MM.1S (cell line): ENCODE results near the gene BMERB1.

Experiments
- DNase-seq: peaks from one replicate; pipeline ENCODE4 v3.0.0-alpha.2; 2015
- H2AFZ ChIP-seq: fragments of 300-600 bp; sonication (generic); 2 replicates; pipeline ENCODE4 v1.6.0; 2016; ENCODE audit warnings: antibody characterized with exemption, low read length
- H3F3A ChIP-seq: fragments of 300-600 bp; sonication (generic); 2 replicates; pipeline ENCODE4 v1.6.1; 2016; ENCODE audit warnings: mild to moderate bottlenecking, antibody characterized with exemption, low read length, moderate library complexity, mixed read lengths; ENCODE audit not compliant: insufficient read depth
- H3K27ac ChIP-seq: fragments of 300-600 bp; sonication (generic); 2 replicates; pipeline ENCODE4 v1.5.1; 2016; ENCODE audit warnings: mild to moderate bottlenecking, low read length
- H3K27me3 ChIP-seq: fragments of 300-600 bp; sonication (generic); replicated peaks from 2 replicates; pipeline ENCODE4 v1.6.0; 2016; ENCODE audit warnings: low read length; ENCODE audit not compliant: insufficient read depth
- H3K36me3 ChIP-seq: fragments of 300-600 bp; sonication (generic); replicated peaks from 2 replicates; pipeline ENCODE4 v1.6.1; 2016; ENCODE audit warnings: mild to moderate bottlenecking, low read length, mixed read lengths; ENCODE audit not compliant: insufficient read depth
- H3K4me1 ChIP-seq: fragments of 300-600 bp; sonication (generic); 2 replicates; pipeline ENCODE4 v1.6.1; 2016; ENCODE audit warnings: low read length, mixed read lengths
- H3K4me2 ChIP-seq: fragments of 300-600 bp; sonication (generic); 2 replicates; pipeline ENCODE4 v1.6.0; 2016; ENCODE audit warnings: low read depth, low read length
- H3K4me3 ChIP-seq: fragments of 300-600 bp; sonication (generic); 2 replicates; pipeline ENCODE4 v1.5.1; 2016; ENCODE audit warnings: low read length, mixed read lengths
- H3K79me2 ChIP-seq: fragments of 300-600 bp; sonication (generic); 2 replicates; pipeline ENCODE4 v1.6.1; 2016; ENCODE audit warnings: mixed run types, low read length, mixed read lengths
- H3K9ac ChIP-seq: fragments of 300-600 bp; sonication (generic); 2 replicates; pipeline ENCODE4 v1.6.1; 2016; ENCODE audit warnings: low read length, mixed read lengths
- H3K9me2 ChIP-seq: fragments of 300-600 bp; sonication (generic); replicated peaks from 2 replicates; pipeline ENCODE4 v1.6.1; 2016; ENCODE audit warnings: mild to moderate bottlenecking, low read length, mixed read lengths; ENCODE audit not compliant: insufficient read depth
- H3K9me3 ChIP-seq: fragments of 300-600 bp; sonication (generic); replicated peaks from 2 replicates; pipeline ENCODE4 v1.6.1; 2016; ENCODE audit warnings: mild to moderate bottlenecking, low read length, mixed read lengths; ENCODE audit not compliant: insufficient read depth
- H4K20me1 ChIP-seq: fragments of 300-600 bp; sonication (generic); 2 replicates; pipeline ENCODE4 v1.6.1; 2016; ENCODE audit warnings: mild to moderate bottlenecking, low read length, moderate library complexity, mixed read lengths; ENCODE audit not compliant: insufficient read depth
- EZH2 ChIP-seq: fragments of 300-600 bp; sonication (generic); optimal IDR thresholded peaks from 2 replicates; pipeline ENCODE3; 2017; ENCODE audit warnings: low read depth, mild to moderate bottlenecking, antibody characterized with exemption, low read length, mixed read lengths
- EZH2phosphoT487 ChIP-seq: fragments of 300-600 bp; sonication (generic); IDR thresholded peaks from 2 replicates; pipeline ENCODE4 v1.6.1; 2018; ENCODE audit warnings: antibody characterized with exemption, low read length
- TF ChIP-seq, protein P1 (sequence below): fragments of 300-600 bp; sonication (generic); IDR thresholded peaks from 2 replicates; pipeline ENCODE4 v1.5.1; 2016; ENCODE audit warnings: antibody characterized with exemption, low read length, mixed read lengths

BMERB1 gene

DNA sequence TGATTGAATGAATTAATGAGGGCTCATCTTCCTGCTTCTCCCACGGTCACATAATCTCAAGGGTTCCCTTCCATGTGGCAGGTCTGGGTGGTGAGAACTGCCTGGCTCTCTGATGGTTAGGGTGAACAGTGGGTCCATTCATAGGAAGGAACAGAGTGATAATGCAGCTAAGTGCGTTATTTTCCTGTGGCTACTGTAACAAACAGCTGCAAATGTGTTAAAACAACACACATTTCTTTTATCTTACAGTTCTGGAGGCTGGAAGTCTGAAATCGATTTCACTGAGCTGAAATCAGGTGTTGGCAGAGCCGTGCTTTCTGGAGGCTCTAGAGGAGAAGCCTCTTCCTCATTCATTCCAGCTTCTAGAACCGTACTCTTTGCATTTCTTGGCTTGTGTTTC, 95.3 kb downstream of the BMERB1 start:
- TF ChIP-seq, protein P1, sequence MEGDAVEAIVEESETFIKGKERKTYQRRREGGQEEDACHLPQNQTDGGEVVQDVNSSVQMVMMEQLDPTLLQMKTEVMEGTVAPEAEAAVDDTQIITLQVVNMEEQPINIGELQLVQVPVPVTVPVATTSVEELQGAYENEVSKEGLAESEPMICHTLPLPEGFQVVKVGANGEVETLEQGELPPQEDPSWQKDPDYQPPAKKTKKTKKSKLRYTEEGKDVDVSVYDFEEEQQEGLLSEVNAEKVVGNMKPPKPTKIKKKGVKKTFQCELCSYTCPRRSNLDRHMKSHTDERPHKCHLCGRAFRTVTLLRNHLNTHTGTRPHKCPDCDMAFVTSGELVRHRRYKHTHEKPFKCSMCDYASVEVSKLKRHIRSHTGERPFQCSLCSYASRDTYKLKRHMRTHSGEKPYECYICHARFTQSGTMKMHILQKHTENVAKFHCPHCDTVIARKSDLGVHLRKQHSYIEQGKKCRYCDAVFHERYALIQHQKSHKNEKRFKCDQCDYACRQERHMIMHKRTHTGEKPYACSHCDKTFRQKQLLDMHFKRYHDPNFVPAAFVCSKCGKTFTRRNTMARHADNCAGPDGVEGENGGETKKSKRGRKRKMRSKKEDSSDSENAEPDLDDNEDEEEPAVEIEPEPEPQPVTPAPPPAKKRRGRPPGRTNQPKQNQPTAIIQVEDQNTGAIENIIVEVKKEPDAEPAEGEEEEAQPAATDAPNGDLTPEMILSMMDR: no peak
- no peak for TF ChIP-seq EZH2phosphoT487
- no peak for TF ChIP-seq EZH2
- H3K9me2 ChIP-seq: no peaks in the 10 kb centered on the region
- no peaks in the 10 kb centered on the region for H3K79me2 ChIP-seq
- no peaks in the 10 kb centered on the region for H4K20me1 ChIP-seq
- no peak overlapping the region for H3K9ac ChIP-seq
- H3F3A ChIP-seq: no peaks in the 10 kb centered on the region
- no peaks in the 10 kb centered on the region for H3K27me3 ChIP-seq
- no peak for DNase-seq
- H3K4me2 ChIP-seq: no peak overlapping the region
- no peak overlapping the region for H2AFZ ChIP-seq
- H3K9me3 ChIP-seq: no peaks in the 10 kb centered on the region
- no peaks in the 10 kb centered on the region for H3K36me3 ChIP-seq
- H3K27ac ChIP-seq: no peak overlapping the region
- no peak overlapping the region for H3K4me3 ChIP-seq
- no peaks in the 10 kb centered on the region for H3K4me1 ChIP-seq

DNA sequence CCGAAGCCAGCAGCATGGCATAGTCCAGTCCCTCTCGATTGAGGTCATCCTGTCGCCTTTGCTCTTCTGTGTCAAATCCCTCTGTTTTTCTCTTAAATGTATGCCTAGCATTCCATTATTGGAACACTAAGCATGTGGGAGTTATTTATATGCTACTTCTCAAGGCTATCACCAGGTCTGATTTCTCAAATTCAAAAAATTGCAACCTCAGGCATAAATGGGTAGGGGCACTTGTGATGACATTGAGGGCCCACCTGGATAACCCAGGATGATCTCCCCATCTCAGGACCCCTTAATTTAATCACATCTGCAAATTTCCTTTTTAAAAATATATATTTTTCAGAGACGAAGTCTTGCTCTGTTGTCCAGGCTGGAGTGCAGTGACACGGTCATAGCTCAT, 95.7 kb downstream of the BMERB1 start:
- Histone ChIP-seq H3K36me3 (no peaks in the 10 kb centered on the region), H4K20me1 (no peaks in the 10 kb centered on the region), H3K4me1 (no peaks in the 10 kb centered on the region), H3F3A (no peaks in the 10 kb centered on the region), H3K4me2 (no peak overlapping the region), H3K79me2 (no peaks in the 10 kb centered on the region), H2AFZ (no peak overlapping the region), H3K4me3 (no peak overlapping the region), H3K9me3 (no peaks in the 10 kb centered on the region), H3K9ac (no peak overlapping the region), H3K27me3 (no peaks in the 10 kb centered on the region), H3K27ac (no peak overlapping the region), H3K9me2 (no peaks in the 10 kb centered on the region)
- TF ChIP-seq EZH2: no peak
- no peak for TF ChIP-seq EZH2phosphoT487
- TF ChIP-seq, protein P1: no peak
- DNase-seq: no peak

DNA sequence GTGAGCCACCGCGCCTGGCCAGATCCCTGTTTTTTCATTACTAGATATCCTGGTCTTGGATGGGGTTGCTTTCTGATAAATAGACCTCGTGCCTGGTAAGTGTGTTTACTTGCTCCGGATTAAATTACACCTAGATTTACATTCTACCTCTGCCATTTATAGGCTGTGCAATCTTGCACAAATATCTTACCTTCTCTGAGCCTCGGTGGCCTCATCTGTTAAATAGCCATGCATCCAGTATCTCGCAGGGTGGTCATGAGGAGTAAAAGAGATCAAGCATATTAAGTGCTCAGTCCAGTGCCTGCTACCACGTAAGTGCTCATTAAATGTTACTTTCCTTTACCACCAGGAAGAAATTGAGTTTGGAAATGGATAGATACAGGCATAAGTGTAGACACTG, 98.4 kb downstream of the BMERB1 start:
- Histone ChIP-seq H3K4me1 (no peaks in the 10 kb centered on the region), H3K4me3 (no peak overlapping the region), H3K27ac (no peak overlapping the region), H4K20me1 (no peaks in the 10 kb centered on the region), H3K9me2 (no peaks in the 10 kb centered on the region), H2AFZ (no peak overlapping the region), H3K79me2 (no peaks in the 10 kb centered on the region), H3K9me3 (no peaks in the 10 kb centered on the region), H3K4me2 (no peak overlapping the region), H3K9ac (no peak overlapping the region), H3K27me3 (no peaks in the 10 kb centered on the region), H3F3A (no peaks in the 10 kb centered on the region), H3K36me3 (no peaks in the 10 kb centered on the region)
- TF ChIP-seq EZH2: no peak
- no peak for TF ChIP-seq EZH2phosphoT487
- no peak for DNase-seq

DNA sequence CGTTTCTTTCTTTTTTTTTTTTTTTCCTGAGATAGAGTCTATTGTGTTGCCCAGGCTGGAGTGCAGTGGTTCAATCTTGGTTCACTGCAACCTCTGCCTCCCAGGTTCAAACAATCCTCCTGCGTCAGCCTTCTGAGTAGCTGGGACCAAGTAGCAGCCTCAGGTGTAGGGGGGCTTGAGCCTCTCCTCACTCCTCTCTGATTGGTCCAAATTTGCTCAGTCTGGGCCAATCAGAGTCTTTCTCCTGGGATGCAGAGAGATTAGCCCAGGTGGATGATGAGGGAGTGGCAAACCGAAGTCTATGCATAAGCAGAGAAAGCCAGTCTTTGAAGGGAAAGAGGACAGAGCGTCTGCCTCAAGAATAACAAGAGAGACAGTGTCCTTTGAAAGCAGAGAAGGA, 99.0 kb downstream of the BMERB1 start:
- H3F3A ChIP-seq: no peaks in the 10 kb centered on the region
- H3K4me1 ChIP-seq: no peaks in the 10 kb centered on the region
- no peaks in the 10 kb centered on the region for H3K9me3 ChIP-seq
- H3K27me3 ChIP-seq: no peaks in the 10 kb centered on the region
- no peaks in the 10 kb centered on the region for H3K79me2 ChIP-seq
- H4K20me1 ChIP-seq: no peaks in the 10 kb centered on the region
- TF ChIP-seq EZH2: no peak
- TF ChIP-seq EZH2phosphoT487: no peak
- TF ChIP-seq, protein P1: no peak
- H3K9me2 ChIP-seq: no peaks in the 10 kb centered on the region
- no peak for DNase-seq
- no peak overlapping the region for H3K4me2 ChIP-seq
- no peak overlapping the region for H3K4me3 ChIP-seq
- H3K27ac ChIP-seq: no peak overlapping the region
- no peak overlapping the region for H2AFZ ChIP-seq
- H3K9ac ChIP-seq: no peak overlapping the region
- H3K36me3 ChIP-seq: no peaks in the 10 kb centered on the region
